GM23338 (cell line): ENCODE data around the gene MGAT3. TPM values are rescaled to one million over a fixed set of nuclear protein-coding genes. Genes with fewer than 3 reads are reported as not detected.

ENCODE experiments used
- ATAC-seq: fragments of 200-7000 bp; cut with Tn5 transposase; 3 replicates; pipeline ENCODE4 v1.9.1; 2020
- DNase-seq: peaks from one replicate; pipeline ENCODE4 v3.0.0-alpha.2; 2015; ENCODE audit warnings: low spot score
- H2AFZ ChIP-seq: fragments of 200-600 bp; sonication (generic); 2 replicates; pipeline ENCODE4 v1.8.0; 2016; ENCODE audit warnings: antibody characterized with exemption, mild to moderate bottlenecking, moderate library complexity
- H3F3A ChIP-seq: fragments of 200-600 bp; sonication (generic); replicated peaks from 2 replicates; pipeline ENCODE4 v1.8.0; 2017; ENCODE audit warnings: antibody characterized with exemption, mixed run types, low read depth
- H3K27ac ChIP-seq: fragments of 200-600 bp; sonication (generic); 2 replicates; pipeline ENCODE4 v1.6.1; 2016; ENCODE audit warnings: low read depth
- H3K27me3 ChIP-seq: fragments of 200-600 bp; sonication (generic); 2 replicates; pipeline ENCODE4 v1.8.0; 2016; ENCODE audit warnings: mild to moderate bottlenecking, mixed run types, moderate library complexity; ENCODE audit not compliant: insufficient read depth
- H3K36me3 ChIP-seq: fragments of 200-600 bp; sonication (generic); 2 replicates; pipeline ENCODE4 v1.8.0; 2016; ENCODE audit warnings: mild to moderate bottlenecking; ENCODE audit not compliant: insufficient read depth
- H3K4me1 ChIP-seq: fragments of 200-600 bp; sonication (generic); 2 replicates; pipeline ENCODE4 v1.8.0; 2016; ENCODE audit warnings: mild to moderate bottlenecking, moderate library complexity; ENCODE audit not compliant: insufficient read depth
- H3K4me2 ChIP-seq: fragments of 200-600 bp; sonication (generic); 2 replicates; pipeline ENCODE4 v1.7.1; 2017; ENCODE audit warnings: mixed run types
- H3K4me3 ChIP-seq: fragments of 200-600 bp; sonication (generic); 2 replicates; pipeline ENCODE4 v1.6.1; 2016; ENCODE audit warnings: mixed run types
- H3K79me2 ChIP-seq: fragments of 200-600 bp; sonication (generic); replicated peaks from 2 replicates; pipeline ENCODE4 v1.8.0; 2017; ENCODE audit warnings: mild to moderate bottlenecking; ENCODE audit not compliant: insufficient read depth
- H3K9me2 ChIP-seq: fragments of 200-600 bp; sonication (generic); 2 replicates; pipeline ENCODE4 v1.8.0; 2017; ENCODE audit not compliant: insufficient read depth
- H4K20me1 ChIP-seq: fragments of 200-600 bp; sonication (generic); replicated peaks from 2 replicates; pipeline ENCODE4 v1.8.0; 2017; ENCODE audit warnings: mild to moderate bottlenecking; ENCODE audit not compliant: insufficient read depth
- H3K27ac Mint-ChIP-seq: 2 replicates; pipeline ENCODE4 v1.8.0; 2020; ENCODE audit warnings: inconsistent platforms, mild to moderate bottlenecking, moderate library complexity, mixed read lengths
- H3K27me3 Mint-ChIP-seq: 3 replicates; pipeline ENCODE4 v1.8.0; 2022; ENCODE audit warnings: low read depth, mild to moderate bottlenecking, moderate library complexity, mixed read lengths, inconsistent platforms; ENCODE audit not compliant: insufficient read depth, poor library complexity
- H3K36me3 Mint-ChIP-seq: 3 replicates; pipeline ENCODE4 v1.8.0; 2021; ENCODE audit warnings: low read depth, mild to moderate bottlenecking, inconsistent platforms, moderate library complexity, mixed read lengths
- H3K4me1 Mint-ChIP-seq: 3 replicates; pipeline ENCODE4 v1.8.0; 2020; ENCODE audit warnings: mild to moderate bottlenecking, inconsistent platforms, mixed read lengths
- H3K4me3 Mint-ChIP-seq: 3 replicates; pipeline ENCODE4 v1.8.0; 2021; ENCODE audit warnings: moderate library complexity, mild to moderate bottlenecking, inconsistent platforms, mixed read lengths
- H3K9me3 Mint-ChIP-seq: 3 replicates; pipeline ENCODE4 v1.8.0; 2020; ENCODE audit warnings: moderate library complexity, mild to moderate bottlenecking, inconsistent platforms, mixed read lengths
- CREB1 ChIP-seq: fragments of 250-450 bp; sonication (Bioruptor Pico); IDR thresholded peaks from 2 replicates; pipeline ENCODE4 v1.5.0; 2020; ENCODE audit warnings: low read depth, mild to moderate bottlenecking, moderate library complexity
- EZH2 ChIP-seq: fragments of 200-600 bp; sonication (generic); IDR thresholded peaks from one replicate; pipeline ENCODE4 v1.8.0; 2017; ENCODE audit warnings: antibody characterized with exemption, mild to moderate bottlenecking, low read depth; ENCODE audit not compliant: unreplicated experiment
- POLR2AphosphoS5 ChIP-seq: IDR thresholded peaks from 2 replicates; pipeline ENCODE4 v1.6.1; 2016; ENCODE audit warnings: antibody characterized with exemption, low read depth
- ZNF114 ChIP-seq: fragments of 250-450 bp; sonication (Bioruptor Pico); IDR thresholded peaks from 2 replicates; pipeline ENCODE4 v1.5.0; 2020; ENCODE audit warnings: mild to moderate bottlenecking, moderate library complexity
- ZNF331 ChIP-seq: fragments of 250-450 bp; sonication (Bioruptor Pico); IDR thresholded peaks from 2 replicates; pipeline ENCODE4 v1.5.0; 2020; ENCODE audit warnings: low read depth, mild to moderate bottlenecking, moderate library complexity
- polyA plus RNA-seq: library from polyadenylated mRNA; unstranded; fragments of >200 nt; fragmentation: Nextera tagmentation; extraction: Ambion mirVana; gene quantifications from 2 replicates; pipeline ENCODE4 v1.2.1, GENCODE V29; 2016
- total RNA-seq: library from RNA; depleted of rRNA; stranded (reverse); fragments of >200 nt; shearing (Covaris generic); gene quantifications from 2 replicates; pipeline ENCODE4 v1.2.3, GENCODE V29; 2014
- TF ChIP-seq, protein P1 (sequence below): fragments of 250-450 bp; sonication (Bioruptor Pico); IDR thresholded peaks from 2 replicates; pipeline ENCODE4 v1.5.0; 2020; ENCODE audit warnings: mild to moderate bottlenecking, moderate library complexity
- TF ChIP-seq, protein P2 (sequence below): IDR thresholded peaks from one replicate; pipeline ENCODE4 v1.6.1; 2018; ENCODE audit warnings: antibody characterized with exemption; ENCODE audit not compliant: unreplicated experiment
- TF ChIP-seq, protein P3 (sequence below), 2 experiments: fragments of 200-600 bp in 1 of 2; sonication (generic) in 1 of 2; conservative IDR thresholded peaks; 2 replicates each; pipeline versions ENCODE4 v1.5.1 to v1.6.1; 2016 to 2017; ENCODE audit warnings: antibody characterized with exemption in 2 of 2, low read depth in 2 of 2, mild to moderate bottlenecking in 2 of 2, moderate library complexity in 1 of 2

The MGAT3 gene
- total and polyA plus RNA-seq, 2 experiments from 2014 or later = 1.7 to 10.2 TPM

DNA sequence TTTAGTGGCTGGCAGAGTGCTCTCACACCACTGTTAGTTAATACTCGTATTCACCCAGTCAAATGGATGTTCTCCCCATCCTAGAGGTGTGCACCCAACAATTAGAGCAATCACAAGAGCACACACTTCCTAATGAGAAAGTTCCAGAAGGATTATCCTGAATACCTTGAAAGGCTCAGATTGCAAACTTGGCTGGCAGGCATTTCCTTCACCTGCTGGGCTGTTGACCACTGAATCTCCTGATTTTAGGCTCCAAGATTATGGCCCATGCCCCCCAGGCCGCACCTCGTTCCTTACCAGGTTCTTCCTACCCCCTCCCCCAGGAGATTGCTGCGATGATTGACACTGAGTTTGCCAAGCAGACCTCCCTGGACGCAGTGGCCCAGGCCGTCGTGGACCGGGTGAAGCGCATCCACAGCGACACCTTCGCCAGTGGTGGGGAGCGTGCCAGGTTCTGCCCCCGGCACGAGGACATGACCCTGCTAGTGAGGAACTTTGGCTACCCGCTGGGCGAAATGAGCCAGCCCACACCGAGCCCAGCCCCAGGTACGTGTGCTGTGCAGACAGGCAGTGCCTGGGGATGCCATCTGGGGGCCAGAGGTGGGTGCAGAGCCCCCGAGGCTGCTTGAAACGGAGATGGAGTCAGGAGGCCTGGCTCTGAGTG is 30.3 kb upstream of the MGAT3 start (continued):
- TF ChIP-seq, protein P1, sequence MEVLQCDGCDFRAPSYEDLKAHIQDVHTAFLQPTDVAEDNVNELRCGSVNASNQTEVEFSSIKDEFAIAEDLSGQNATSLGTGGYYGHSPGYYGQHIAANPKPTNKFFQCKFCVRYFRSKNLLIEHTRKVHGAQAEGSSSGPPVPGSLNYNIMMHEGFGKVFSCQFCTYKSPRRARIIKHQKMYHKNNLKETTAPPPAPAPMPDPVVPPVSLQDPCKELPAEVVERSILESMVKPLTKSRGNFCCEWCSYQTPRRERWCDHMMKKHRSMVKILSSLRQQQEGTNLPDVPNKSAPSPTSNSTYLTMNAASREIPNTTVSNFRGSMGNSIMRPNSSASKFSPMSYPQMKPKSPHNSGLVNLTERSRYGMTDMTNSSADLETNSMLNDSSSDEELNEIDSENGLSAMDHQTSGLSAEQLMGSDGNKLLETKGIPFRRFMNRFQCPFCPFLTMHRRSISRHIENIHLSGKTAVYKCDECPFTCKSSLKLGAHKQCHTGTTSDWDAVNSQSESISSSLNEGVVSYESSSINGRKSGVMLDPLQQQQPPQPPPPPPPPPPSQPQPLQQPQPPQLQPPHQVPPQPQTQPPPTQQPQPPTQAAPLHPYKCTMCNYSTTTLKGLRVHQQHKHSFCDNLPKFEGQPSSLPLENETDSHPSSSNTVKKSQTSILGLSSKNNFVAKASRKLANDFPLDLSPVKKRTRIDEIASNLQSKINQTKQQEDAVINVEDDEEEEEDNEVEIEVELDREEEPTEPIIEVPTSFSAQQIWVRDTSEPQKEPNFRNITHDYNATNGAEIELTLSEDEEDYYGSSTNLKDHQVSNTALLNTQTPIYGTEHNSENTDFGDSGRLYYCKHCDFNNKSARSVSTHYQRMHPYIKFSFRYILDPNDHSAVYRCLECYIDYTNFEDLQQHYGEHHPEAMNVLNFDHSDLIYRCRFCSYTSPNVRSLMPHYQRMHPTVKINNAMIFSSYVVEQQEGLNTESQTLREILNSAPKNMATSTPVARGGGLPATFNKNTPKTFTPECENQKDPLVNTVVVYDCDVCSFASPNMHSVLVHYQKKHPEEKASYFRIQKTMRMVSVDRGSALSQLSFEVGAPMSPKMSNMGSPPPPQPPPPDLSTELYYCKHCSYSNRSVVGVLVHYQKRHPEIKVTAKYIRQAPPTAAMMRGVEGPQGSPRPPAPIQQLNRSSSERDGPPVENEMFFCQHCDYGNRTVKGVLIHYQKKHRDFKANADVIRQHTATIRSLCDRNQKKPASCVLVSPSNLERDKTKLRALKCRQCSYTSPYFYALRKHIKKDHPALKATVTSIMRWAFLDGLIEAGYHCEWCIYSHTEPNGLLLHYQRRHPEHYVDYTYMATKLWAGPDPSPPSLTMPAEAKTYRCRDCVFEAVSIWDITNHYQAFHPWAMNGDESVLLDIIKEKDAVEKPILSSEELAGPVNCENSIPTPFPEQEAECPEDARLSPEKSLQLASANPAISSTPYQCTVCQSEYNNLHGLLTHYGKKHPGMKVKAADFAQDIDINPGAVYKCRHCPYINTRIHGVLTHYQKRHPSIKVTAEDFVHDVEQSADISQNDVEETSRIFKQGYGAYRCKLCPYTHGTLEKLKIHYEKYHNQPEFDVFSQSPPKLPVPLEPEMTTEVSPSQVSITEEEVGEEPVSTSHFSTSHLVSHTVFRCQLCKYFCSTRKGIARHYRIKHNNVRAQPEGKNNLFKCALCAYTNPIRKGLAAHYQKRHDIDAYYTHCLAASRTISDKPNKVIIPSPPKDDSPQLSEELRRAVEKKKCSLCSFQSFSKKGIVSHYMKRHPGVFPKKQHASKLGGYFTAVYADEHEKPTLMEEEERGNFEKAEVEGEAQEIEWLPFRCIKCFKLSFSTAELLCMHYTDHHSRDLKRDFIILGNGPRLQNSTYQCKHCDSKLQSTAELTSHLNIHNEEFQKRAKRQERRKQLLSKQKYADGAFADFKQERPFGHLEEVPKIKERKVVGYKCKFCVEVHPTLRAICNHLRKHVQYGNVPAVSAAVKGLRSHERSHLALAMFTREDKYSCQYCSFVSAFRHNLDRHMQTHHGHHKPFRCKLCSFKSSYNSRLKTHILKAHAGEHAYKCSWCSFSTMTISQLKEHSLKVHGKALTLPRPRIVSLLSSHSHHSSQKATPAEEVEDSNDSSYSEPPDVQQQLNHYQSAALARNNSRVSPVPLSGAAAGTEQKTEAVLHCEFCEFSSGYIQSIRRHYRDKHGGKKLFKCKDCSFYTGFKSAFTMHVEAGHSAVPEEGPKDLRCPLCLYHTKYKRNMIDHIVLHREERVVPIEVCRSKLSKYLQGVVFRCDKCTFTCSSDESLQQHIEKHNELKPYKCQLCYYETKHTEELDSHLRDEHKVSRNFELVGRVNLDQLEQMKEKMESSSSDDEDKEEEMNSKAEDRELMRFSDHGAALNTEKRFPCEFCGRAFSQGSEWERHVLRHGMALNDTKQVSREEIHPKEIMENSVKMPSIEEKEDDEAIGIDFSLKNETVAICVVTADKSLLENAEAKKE (CRISPR knock-in tag) = no peak
- TF ChIP-seq CREB1 (CRISPR knock-in tag) (no peak), ZNF331 (CRISPR knock-in tag) (no peak)

DNA sequence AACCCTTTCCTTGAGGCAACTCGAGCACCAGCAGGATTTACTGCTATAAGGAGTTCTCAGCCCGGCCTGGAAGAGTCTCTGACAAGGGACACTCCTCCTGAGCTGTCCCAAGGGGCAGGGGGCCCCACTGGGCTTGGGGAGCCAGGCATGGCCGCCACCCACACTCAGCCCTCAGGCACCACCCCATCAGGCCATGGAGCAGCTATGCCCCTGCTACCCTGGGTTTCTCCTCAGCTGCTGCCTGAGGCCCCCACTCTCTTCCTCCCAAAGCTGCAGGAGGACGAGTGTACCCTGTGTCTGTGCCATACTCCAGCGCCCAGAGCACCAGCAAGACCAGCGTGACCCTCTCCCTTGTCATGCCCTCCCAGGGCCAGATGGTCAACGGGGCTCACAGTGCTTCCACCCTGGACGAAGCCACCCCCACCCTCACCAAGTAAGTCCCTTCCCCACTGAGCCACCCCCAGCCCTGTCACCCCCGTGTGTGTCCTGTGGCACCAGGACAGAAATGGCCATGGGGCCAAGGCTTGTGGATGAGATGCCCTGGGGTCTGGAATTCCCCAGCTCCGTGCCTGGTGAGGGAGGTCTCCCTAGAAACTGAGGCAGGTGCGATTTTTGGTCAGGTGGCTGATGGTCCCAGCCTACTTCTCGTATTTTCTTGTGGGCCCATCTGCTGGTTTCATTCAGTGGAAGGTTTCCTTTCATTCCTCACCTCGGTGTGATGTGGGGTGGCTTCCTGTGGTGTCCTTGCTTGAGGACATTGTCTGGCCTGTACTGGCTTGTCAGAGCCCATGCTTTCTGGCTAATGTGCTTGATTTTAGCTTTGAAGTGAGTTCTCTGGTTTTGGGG is 28.8 kb upstream of the MGAT3 start:
- H3K4me1 Mint-ChIP-seq = peaks cover 38% of the 10 kb centered on the region
- TF ChIP-seq, protein P2, sequence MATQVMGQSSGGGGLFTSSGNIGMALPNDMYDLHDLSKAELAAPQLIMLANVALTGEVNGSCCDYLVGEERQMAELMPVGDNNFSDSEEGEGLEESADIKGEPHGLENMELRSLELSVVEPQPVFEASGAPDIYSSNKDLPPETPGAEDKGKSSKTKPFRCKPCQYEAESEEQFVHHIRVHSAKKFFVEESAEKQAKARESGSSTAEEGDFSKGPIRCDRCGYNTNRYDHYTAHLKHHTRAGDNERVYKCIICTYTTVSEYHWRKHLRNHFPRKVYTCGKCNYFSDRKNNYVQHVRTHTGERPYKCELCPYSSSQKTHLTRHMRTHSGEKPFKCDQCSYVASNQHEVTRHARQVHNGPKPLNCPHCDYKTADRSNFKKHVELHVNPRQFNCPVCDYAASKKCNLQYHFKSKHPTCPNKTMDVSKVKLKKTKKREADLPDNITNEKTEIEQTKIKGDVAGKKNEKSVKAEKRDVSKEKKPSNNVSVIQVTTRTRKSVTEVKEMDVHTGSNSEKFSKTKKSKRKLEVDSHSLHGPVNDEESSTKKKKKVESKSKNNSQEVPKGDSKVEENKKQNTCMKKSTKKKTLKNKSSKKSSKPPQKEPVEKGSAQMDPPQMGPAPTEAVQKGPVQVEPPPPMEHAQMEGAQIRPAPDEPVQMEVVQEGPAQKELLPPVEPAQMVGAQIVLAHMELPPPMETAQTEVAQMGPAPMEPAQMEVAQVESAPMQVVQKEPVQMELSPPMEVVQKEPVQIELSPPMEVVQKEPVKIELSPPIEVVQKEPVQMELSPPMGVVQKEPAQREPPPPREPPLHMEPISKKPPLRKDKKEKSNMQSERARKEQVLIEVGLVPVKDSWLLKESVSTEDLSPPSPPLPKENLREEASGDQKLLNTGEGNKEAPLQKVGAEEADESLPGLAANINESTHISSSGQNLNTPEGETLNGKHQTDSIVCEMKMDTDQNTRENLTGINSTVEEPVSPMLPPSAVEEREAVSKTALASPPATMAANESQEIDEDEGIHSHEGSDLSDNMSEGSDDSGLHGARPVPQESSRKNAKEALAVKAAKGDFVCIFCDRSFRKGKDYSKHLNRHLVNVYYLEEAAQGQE = no peak
- TF ChIP-seq, protein P3, sequence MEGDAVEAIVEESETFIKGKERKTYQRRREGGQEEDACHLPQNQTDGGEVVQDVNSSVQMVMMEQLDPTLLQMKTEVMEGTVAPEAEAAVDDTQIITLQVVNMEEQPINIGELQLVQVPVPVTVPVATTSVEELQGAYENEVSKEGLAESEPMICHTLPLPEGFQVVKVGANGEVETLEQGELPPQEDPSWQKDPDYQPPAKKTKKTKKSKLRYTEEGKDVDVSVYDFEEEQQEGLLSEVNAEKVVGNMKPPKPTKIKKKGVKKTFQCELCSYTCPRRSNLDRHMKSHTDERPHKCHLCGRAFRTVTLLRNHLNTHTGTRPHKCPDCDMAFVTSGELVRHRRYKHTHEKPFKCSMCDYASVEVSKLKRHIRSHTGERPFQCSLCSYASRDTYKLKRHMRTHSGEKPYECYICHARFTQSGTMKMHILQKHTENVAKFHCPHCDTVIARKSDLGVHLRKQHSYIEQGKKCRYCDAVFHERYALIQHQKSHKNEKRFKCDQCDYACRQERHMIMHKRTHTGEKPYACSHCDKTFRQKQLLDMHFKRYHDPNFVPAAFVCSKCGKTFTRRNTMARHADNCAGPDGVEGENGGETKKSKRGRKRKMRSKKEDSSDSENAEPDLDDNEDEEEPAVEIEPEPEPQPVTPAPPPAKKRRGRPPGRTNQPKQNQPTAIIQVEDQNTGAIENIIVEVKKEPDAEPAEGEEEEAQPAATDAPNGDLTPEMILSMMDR (conservative IDR thresholded peaks at IDR 0.05; ENCODE audit: low read depth in 2 of 2) = peak; percentile 46 to 49
- TF ChIP-seq EZH2 (no peak), POLR2AphosphoS5 (no peak), ZNF114 (no peak)
- Histone ChIP-seq H3F3A (0 out of 2 replicates have a peak, but pooled peaks cover 6% of the 10 kb centered on the region), H4K20me1 (no peaks in the 10 kb centered on the region), H3K4me2 (peak overlapping the region; percentile 60), H3K27ac (peak overlapping the region; percentile 85), H2AFZ (no peak overlapping the region), H3K36me3 (peaks cover 9% of the 10 kb centered on the region; the same call in 1 of the 2 replicates), H3K27me3 (no peaks in the 10 kb centered on the region), H3K79me2 (no peaks in the 10 kb centered on the region), H3K9me2 (no peaks in the 10 kb centered on the region), H3K4me3 (no peak overlapping the region), H3K4me1 (peaks cover 21% of the 10 kb centered on the region)
- no peak for DNase-seq
- peak overlapping the region; percentile 89 for H3K27ac Mint-ChIP-seq
- H3K36me3 Mint-ChIP-seq = peaks cover 33% of the 10 kb centered on the region
- H3K4me3 Mint-ChIP-seq = peak overlapping the region; percentile 36; the same call in 1 of the 3 replicates
- ATAC-seq = no peak
- peaks cover 7% of the 10 kb centered on the region for H3K27me3 Mint-ChIP-seq
- H3K9me3 Mint-ChIP-seq = no peaks in the 10 kb centered on the region
